Superior temporal gyrus (tissue), 1 donor: ENCODE data around the gene N4BP2L2.
"Not testable (repeated sequence)": the region's sequence is repeated elsewhere in the genome, so short reads cannot be mapped to it uniquely, and the experiment has no call there.

Experiments
- DNase-seq: peaks from one replicate; pipeline ENCODE4 v3.0.0-alpha.2; 2016; ENCODE audit errors: extremely low spot score

Gene N4BP2L2

DNA sequence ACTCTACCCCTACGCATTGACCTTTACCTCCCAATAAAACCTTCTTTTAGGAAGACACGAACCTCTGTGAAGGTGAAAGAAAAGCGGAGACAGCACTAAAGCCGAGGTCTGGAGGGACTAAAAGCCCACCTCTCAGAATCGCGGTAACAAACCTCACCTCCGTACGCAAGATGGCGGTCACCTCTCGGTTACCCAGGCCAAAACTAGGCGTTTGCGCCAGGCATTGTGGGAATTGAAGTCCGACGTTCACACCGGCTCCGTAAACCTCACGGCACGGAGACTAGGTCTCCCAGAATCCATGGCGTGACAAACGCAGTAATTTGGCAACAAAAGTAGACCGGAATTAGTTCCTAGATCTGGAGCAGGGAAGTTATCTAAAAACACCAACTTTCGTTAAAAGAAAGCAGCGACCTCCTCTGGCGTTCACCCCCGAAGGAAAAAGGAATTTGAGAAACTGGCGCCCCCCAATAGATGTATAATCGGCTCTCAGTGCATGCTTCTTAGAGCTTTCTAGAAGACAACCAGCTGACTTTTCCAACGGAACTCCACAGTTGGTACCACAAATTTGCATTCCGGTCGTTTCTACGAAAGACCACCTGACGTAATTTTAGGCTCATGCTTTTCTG, at the start of gene N4BP2L2:
Gene N4BP2L2, minus strand, starts transcription at position 175 of the 626 bp plus-strand sequence. CDS start 1,768 bp downstream, outside the sequence.
- peak; percentile 100 for DNase-seq

GRCh38 chr13:32587811-32588170, 49.2 kb upstream of the N4BP2L2 start:
- peak; percentile 32 for DNase-seq

- DNase-seq: peak; percentile 60
Observed at GRCh38 chr13:32587011-32587810, 48.6 kb upstream of the N4BP2L2 start.

DNA sequence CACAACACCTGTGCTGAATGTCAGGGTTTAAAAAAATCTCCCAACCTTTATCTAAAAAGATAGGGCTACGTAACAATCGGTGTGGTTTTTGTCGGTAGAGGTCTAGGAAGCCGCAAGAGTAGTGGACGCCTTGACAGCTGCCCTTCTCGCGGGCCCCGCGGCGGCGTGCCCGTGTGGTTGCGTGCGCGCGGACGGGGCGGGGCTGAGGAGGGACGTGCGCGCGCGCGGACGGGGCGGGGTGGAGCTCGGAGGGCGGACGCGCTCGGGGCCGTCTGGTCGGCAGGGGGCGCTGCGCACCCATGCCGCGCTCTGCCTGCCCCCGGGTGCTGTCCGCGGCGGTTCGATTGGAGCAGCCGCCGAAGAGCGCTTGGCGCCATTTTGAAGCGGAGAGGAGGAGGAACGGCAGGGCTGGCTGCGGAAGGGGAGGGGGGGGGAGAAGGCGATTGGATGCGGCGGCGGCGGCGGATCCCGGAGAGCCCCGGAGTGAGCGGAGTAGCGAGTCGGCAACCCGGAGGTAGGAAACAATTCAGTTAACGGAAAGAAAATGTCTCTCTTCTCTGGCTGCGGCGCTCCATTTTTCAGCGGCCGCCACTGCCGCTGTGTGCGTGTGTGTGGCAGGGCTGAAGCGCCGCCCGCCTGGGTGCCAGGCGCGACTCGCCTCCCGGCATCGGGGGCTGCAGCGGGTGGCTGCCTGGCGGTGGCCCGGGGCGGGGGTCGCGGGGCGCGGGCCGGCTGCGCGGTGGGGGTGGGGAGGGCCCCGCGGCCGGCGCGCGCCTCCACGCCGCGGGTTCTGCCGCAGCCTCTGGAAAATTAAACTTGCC, 47.7 kb upstream of the N4BP2L2 start, which contains the start of gene PDS5B:
Gene PDS5B, plus strand, starts transcription at position 373 of the 821 bp plus-strand sequence. CDS start 62,321 bp downstream, outside the sequence.
- DNase-seq: peak; percentile 93

DNA sequence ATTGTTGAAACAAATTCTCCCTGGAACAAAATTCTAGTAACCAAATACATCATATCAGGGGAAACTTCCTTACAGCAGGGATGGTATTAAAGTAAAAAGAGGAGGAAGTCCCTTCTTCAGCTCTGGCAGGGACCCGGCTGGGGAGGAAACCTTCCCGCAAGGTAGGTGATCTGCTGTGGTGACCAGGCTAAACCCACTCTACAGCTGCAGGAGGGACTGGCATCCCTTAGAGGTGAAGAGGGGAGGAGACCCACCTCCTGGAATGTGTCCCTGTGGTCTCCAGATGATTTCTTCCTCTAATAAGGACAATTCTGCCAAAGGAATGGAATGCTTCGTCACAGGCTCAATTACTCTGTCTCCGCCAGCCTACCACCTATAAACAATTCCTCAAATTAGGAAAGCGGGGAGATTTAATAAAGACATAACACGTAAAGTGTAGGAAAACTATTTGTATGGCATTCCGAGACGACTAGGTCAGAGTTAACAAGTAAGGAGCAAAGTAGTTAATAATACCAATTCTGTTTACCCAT, 47.0 kb upstream of the N4BP2L2 start:
- DNase-seq: peak; percentile 29

DNA sequence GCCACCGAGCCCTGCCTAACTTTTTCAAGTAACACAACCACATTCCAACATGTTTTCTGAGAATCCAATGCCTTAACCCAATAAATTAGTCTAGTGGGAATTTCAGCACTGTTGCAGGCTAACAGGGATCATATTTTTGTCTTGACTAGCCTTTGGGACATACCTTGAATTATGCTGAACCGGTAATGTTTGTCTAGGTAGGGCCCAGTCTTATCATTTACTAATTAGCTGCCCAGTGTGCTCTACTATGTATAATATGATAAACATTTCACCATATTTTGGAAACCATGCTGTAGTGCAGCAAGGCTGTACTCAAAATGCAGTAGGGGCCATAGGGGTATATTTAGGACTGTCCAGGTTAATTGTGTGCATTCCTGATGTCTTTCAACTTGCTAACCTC, 44.4 kb upstream of the N4BP2L2 start:
- DNase-seq: no peak

- DNase-seq: no peak
Observed at GRCh38 chr13:32582281-32582680, 43.7 kb upstream of the N4BP2L2 start.

DNA sequence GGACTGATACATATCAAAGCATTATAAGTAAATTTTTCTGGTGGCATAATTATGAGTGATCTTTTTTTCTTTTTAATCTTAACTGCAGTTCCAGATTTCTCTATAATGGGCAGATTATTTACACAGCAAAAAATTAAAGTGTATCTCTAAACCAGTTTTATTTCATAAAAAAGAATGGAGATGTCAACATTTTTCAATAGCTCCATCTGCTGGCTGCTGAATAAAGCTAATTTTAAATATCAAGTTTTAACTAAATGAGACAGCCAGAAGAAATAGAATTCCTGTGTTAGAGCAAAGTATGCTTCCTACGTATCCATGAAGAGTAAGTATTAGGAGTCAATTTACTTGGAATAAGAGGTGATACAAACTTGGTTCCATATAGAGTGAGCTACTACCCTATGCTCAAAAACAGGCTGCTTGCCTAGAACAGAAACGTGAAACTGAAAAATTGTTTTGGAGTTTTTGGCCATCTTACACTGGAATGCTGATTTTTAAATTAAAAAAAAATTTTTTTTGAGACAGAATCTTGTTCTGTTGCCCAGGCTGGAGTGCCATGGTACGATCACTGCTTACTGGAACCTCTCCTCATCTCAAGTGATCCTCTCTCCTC, 42.7 kb upstream of the N4BP2L2 start:
- peak; percentile 77 for DNase-seq

DNA sequence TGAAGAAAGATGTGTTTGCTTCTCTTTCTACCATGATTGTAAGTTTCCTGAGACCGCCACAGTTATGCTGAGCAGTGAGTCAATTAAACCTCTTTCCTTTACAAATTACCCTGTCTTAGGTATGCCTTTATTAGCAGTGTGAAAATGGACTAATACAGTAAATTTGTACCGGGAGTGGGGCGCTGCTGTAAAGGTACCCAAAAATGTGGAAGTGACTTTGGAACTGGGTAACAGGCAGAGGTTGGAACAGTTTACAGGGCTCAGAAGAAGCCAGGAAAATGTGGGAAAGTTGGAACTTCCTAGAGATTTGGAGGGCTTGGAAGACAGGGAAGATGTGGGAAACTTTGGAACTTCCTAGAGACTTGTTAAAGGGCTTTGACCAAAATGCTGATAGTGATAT, 38.4 kb upstream of the N4BP2L2 start:
- no peak for DNase-seq

- not testable (repeated sequence) for DNase-seq
Observed at GRCh38 chr13:32575687-32576086, 37.1 kb upstream of the N4BP2L2 start.

DNA sequence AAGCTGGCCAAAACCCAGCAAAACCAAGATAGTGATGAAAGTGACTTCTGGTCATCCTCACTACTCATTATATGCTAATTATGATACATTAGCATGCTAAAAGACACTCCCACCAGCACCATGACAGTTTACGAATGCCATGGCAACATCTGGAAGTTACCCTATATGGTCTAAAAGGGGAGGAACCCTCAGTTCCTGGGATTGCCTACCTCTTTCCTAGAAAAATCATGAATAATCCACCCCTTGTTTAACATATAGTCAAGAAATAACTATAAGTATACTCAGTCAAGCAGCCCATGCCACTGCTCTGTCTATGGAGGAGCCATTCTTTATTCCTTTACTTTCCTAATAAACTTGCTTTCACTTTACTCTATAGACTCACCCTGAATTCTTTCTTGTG, 22.2 kb upstream of the N4BP2L2 start:
- not testable (repeated sequence) for DNase-seq

- no peak for DNase-seq
Observed at GRCh38 chr13:32555613-32556012, 17.0 kb upstream of the N4BP2L2 start.

DNA sequence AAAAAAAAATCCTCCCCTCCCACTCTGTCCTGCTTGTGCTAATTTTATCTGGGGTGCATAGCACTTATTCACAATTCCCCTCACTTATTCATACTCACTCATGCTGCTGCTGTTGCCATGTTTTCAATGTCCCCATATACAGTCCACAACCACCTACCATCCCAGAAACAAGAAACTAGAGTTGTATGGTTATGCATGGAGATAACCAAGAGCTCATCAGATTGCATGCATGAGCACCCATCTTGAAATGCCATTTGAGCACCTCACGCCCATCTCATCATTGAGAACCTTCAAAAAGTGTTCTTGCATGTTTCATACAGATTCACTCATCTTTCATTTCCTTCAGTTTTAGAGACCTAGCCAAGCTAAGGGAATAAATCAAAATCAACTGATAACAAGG, 15.1 kb upstream of the N4BP2L2 start:
- DNase-seq: no peak

DNA sequence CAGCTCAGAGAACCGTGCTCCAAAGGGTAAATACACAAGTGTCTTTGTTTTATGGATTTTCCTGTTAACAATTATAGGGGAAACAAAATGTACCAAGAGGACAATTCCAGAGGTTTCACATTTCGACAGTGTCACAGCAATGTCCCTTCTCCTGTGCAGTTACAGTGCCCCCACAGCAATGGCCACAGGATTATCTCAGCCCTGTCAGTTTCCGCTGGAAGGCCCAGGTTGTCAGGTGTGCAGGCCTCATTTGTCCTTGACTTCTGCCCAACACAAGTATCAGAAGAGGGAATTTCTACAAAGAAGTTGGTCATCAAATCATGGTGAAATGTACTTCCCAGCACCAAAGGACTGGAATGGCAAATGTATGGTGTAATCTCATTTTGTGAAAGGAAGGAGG, 11.2 kb upstream of the N4BP2L2 start:
- DNase-seq: no peak

DNA sequence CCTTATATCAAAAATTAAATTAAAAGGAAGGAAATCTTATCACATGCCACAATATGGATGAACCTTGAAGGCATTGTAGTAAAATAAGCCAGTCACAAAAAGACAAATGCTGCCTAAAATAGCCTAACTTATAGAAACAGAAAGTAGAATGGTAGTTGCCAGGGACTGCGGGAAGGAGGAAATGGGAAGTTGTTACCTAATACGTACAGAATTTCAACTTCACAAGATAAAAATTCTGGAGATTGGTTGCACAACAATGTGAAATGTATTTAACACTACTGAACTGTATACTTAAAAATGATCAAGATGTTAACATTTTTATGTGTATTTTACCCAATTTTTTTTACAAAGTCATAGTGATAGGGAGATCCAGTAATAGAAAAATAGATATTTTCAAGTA, 10.2 kb upstream of the N4BP2L2 start:
- DNase-seq: no peak

- no peak for DNase-seq
Observed at GRCh38 chr13:32545083-32545482, 6.5 kb upstream of the N4BP2L2 start.

GRCh38 chr13:32542221-32542620, 3.6 kb upstream of the N4BP2L2 start:
- DNase-seq: no peak

DNA sequence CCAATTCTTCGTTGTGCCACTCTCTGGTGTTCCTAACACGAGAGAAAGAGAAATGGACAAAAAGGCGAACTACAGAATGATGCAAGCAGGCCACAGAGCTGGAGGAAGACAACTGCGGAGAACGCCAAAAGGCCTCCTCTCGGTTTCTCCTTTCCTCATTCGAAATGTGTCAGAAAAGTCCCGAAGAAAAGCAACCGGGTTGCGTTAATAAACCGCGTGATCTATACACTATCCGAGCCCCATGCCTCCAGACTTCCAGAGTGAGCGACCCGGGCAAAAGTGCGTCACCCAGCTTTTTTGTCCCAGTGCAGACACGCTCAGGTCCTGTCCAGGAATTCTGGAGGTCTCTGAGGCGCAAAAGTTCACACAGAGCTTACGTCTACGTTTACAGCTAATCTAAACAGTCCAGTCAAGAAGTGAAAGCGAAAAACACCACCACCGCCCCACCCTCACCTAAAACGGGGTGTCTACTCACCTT, 413 bp downstream of the N4BP2L2 start:
- no peak for DNase-seq

GRCh38 chr13:32537580-32538142, 934 bp downstream of the N4BP2L2 start:
- DNase-seq: no peak

DNA sequence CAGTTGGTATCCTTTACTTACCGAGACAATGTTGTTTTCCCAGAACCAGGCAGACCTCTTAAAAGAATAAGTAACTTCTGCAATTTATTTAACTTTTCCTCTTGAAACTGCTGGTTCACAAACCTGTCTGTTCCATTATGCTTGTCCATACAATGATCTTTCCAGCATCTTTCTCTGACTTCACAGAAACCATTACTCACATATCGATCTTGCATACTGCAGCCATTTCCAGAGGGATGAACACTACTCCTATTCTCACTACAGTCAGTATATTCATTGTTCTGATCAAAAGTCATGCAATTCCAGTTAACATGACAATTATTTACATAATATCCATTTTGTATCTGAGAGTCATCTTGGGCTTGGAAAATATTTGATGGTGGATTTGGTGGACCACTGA, 2.8 kb downstream of the N4BP2L2 start:
- DNase-seq: no peak

GRCh38 chr13:32535115-32535514, 3.5 kb downstream of the N4BP2L2 start:
- DNase-seq: no peak
